HG03565 (cell line): ENCODE results near the gene KCNH3.
"Not testable (repeated sequence)": the region's sequence is repeated elsewhere in the genome, so short reads cannot be mapped to it uniquely, and the experiment has no call there.

Experiments used
- ATAC-seq: cut with Tn5 transposase; IDR thresholded peaks from one replicate; pipeline ENCODE4 v1.9.1; 2021; ENCODE audit warnings: mild to moderate bottlenecking, moderate library complexity; ENCODE audit not compliant: unreplicated experiment

KCNH3 gene

GRCh38 chr12:49582850-49583249 lies 44.0 kb downstream of the KCNH3 start:
- no peak for ATAC-seq

GRCh38 chr12:49583366-49584094 lies 44.7 kb downstream of the KCNH3 start:
- ATAC-seq = no peak

DNA sequence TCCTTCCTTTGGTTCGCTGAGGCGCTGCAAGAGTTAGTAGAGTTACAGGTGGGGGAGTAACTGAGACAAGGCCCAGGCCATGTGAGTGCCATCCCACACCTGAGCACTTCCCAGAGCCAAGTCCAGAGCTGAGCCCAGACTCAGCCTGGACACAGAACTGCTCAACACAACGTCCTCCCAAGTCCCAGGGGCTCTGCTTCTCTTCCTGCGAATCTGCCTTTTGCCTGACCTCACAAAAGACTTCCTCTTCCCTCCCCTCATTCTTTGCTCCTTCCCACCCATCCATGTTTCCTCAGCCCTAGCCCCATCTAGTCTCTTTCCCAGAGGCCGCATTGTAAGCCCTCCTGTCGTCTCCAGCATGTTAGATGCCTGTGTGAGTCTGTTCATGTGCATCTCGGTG lies 45.8 kb downstream of the KCNH3 start:
- no peak for ATAC-seq

GRCh38 chr12:49585477-49586459 lies 46.9 kb downstream of the KCNH3 start:
- no peak for ATAC-seq

DNA sequence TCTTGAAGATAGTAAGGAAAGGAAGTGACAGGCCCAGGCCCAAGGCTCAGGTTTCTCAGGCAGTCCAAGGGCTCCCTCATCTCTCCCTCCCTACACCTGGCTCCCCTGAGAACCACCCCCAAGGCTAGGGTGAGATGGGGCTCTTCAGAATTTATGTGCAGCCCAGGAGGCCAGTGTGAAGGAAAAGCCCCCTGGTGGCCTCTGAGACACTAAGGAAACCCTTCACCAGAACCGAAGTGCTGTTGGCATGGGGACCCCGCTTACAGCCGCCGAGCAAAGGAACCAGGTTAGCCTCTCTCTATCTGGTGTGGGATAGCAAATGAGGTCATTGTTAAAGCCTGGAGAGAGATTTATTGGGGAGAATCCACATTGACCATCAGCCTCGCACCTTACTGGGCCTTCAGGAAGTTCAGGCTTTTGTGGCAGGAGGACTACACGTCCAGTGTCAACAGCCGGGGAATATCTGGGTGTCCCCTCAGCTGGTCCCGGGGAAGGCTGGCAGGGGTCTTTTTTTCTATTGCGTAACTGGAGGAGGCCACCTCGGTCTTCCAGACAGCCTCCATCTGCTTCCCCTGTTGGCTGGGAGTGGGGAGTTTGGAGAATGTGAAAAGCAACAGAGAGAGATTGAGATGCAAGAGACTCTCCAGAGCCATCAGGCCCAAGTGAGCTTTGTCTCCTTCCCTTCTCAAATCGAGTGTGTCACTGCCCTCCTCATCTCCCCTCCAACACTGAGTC lies 48.5 kb downstream of the KCNH3 start:
- no peak for ATAC-seq

DNA sequence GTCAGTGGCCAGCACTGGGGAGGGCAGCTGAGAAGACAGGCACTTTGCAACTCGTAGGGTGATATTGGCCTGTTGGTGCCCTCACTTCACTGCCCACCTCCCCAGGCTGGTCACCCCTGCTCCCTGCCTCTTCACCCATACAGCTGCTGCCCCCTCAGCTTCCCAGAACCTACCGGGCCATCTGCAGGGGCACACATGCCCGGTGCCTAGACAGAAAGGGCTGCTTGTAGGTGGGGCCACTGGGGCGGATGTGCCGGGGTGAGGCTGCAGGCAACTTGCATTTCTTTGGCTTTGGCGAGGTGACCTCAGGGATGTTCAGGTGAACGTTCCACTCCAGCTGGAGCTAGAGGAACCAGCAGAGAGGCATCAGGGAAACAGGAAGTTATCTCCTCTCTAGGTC lies 49.5 kb downstream of the KCNH3 start:
- ATAC-seq = no peak

- no peak for ATAC-seq
These were observed 50.1 kb downstream of the KCNH3 start for GRCh38 chr12:49588721-49589516.

GRCh38 chr12:49598527-49598926 lies 59.7 kb downstream of the KCNH3 start:
- ATAC-seq = no peak

GRCh38 chr12:49599961-49600360 lies 61.1 kb downstream of the KCNH3 start:
- ATAC-seq = no peak

GRCh38 chr12:49603721-49604120 lies 64.9 kb downstream of the KCNH3 start:
- no peak for ATAC-seq

DNA sequence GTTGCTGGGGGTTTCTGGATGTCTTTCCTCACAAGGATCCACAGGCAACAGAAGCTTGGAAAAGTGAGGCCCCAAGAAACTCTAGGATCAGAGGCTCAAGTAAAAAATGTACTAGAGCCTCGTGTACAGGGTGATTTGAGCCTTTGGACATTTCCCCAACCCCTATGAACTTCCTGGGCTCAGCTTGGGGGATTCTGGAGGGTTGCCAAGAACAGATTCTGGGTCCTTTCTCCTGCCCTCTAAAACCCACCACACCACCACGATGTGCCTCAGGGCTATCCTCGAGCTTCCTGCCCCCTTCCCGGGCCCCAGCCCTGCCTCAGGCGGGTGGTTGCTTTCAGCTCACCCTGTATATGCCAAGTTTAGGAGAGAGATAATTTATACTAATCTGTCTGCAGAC lies 66.0 kb downstream of the KCNH3 start:
- ATAC-seq = no peak

DNA sequence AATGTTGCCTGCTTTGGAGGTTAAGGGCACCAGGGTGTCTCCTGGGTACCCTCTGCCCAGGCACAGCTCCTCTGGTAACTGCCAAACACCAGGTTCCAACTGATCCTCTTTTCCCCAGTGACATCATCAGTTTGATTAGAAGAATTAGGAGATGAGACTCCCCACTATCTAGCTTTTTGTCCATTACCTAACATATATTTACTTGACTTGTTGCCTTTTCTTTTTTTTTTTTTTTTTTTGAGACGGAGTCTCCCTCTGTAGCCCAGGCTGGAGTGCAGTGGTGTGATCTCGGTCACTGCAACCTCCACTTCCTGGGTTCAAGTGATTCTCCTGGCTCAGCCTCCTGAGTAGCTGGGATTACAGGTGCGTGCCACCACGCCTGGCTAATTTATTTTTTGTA lies 66.7 kb downstream of the KCNH3 start, which contains the start of gene FAM186B:
Gene FAM186B (minus strand): TSS at position 101 of the 400 bp plus-strand sequence. CDS start 162 bp downstream, outside the sequence.
- not testable (repeated sequence) for ATAC-seq
